ENCODE measurements around the gene SLC7A6.

The SLC7A6 gene

DNA sequence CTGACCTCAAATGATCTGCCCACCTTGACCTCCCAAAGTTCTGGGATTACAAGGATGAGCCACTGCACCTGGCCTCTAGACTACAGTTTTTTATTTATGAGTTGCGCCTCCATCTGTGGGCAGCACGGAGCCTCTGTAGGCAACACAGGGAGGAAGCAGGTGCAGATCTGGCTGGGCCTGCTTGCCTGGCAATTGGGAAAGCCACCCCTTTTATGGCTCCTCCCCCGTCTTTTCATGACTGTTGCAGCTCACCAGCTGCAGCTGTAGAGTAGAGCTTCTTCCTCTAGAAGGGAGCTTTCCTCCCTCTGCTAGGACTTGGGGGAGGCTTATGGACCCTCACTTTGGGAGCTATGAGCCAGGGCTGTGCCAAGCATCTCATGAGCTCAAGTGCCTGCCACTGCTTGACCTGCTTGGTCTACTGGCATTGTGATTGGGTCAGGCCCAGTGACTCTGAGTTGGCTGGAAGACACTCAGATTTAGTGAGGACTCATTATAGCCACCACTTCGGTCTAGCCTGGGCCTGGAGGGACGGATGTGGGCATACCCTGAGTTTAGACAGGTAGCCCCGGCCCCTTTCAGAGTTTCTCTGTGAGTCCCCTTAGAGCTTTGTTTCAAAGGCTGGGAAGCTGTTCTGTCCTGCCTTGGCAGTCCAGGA is 6.9 kb upstream of the SLC7A6 start:
- no peak for DNase-seq (ENCODE audit: low spot score)

DNA sequence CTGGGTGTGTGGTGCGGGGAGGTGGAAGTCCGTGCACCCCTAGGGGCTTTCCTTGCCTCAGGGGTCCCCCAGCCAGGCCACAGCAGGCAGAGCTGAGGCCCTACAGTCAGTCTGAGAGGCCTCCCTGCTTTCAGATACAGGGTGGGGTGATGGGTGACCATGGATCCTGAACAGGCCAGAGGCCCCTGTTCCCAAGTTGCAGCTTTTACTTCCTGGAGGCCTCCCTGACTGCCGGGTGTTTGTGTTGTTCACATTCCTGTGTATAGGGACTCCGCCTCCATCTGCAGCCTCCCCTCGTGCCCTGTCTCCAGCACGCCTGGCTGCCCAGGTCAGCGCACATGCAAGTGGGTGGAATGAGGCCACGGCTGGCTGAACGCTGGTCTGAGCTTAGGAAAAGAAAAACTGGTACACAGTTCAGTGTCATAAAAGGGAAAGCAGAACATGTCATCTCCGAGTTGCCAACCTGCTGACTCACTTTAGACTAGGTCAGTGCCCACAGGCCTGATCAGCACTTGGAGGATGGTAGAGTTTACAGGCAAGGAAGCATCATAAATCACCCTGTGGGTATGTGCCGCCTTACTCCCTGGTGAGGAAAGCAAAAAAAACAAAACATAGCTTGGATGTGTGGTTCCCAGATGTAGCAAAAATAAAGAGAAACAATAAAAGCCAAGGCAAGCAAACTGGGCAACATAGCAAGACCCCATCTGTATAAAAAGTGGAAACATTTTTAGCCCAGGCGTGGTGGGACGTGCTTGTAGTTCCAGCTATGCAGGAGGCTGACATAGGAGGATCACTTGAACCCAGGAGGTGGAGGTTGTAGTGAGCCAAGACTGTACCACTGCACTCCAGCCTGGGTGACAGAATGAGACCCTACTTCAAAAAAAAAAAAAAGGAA is 6.2 kb upstream of the SLC7A6 start:
- no peak for DNase-seq (ENCODE audit: low spot score)

GRCh38 chr16:68259007-68259825 is 5.1 kb upstream of the SLC7A6 start:
- no peak for DNase-seq (ENCODE audit: low spot score)

DNA sequence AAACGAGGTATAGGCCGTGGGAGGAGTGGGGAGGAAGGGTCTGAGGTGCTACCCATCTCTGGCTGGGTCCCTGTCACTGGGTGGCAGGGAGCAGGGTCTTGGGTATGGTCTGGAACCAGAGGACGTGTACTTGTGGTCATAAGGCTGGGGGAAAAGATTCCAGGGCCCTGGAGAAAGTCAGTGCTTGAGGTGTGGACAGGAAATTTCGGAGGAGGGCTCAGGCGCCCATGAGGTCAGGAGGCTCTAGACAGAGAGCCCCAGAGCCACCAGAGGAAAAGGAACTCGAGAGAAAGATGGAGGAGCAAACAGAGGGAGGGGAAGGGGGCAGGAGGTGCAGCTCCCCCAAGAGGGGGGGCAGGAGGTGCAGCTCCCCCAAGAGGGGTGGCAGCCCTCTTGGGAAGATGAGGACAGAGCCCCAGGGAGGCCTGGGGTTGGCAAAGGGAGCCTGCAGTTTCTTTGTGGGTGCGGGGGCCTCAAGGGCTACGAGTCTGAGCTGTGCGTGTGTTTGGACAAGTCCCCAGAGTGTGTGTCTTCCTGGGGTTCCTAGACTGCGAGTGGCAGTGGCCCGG is 683 bp upstream of the SLC7A6 start:
- DNase-seq (ENCODE audit: low spot score), result no peak

DNA sequence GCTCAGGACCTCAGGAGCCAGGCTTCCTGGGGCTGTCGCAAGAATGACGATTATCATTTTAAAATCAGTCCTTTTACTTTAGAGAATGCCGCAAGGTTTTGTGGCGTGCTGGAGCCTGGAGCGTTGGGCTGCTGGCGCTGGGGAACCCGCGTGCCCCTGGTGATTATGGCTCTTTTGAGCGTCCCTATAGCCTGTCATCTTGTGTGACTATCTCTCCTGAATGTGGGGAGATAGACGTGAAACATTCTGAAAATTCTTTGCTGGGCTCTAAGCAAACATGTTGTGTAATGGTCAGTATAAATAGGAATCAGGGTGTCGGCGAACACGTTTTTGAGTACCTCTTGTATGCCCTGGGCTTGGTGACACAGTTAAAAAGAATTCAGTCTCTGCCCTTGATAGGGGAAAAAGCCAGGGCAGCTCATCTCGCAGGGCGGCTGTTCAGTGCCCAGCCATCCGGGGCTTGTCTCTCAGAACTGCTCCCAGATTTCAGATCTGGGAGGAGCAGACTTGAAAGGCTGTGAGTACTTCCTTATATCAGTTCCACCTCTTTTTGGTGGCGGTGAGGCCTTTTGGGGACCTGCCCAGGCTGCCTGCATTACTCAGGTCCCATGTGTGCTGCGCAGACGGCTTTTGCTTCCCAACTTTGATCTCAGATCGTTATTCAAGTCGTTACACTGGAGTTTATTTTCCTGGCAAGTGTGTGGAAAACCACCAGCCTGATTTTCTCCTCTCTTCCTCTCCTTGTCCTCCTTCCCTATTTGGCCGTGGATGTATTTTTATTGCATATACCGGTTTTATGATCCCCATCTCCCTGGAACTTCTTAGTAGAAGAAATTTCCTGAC is 973 bp downstream of the SLC7A6 start:
- peak; percentile 67 for DNase-seq (ENCODE audit: low spot score)

DNA sequence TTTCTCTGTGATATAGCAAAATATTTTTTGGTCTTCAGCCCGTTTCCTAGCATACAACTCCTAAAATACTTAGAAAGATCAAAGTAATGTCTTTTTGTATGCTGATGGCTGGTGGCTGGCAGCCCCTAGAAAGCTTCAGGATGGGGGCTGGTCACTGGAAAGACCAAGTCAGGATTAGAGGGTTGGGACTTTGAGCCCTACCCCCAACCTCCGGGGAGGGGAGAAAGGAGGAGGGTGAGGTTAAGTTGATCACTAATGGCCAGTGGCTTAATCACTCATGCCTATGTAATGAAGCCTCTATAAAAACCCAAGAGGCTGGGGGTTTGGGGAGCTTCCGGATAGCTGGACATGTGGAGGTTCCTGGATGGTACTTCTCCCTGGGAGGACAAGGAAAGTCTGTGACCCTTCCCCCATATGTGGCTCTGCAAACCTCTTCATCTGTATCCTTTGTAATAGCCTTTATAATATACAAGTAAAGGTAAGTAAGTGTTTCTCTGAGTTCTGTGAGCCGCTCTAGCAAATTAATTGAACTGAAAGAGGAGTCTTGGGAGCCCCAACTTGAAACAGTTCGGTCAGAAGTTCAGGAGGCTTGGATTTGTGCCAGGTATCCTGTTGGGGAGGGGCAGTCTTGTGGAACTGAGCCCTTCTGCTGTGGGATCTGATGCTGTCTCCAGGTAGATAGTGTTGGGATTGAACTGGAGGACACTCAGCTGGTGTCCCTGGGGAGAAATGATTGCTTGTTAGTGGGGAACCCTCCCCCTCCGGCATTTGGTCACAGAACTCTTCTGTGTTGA is 3.5 kb downstream of the SLC7A6 start:
- DNase-seq (ENCODE audit: low spot score), result no peak

DNA sequence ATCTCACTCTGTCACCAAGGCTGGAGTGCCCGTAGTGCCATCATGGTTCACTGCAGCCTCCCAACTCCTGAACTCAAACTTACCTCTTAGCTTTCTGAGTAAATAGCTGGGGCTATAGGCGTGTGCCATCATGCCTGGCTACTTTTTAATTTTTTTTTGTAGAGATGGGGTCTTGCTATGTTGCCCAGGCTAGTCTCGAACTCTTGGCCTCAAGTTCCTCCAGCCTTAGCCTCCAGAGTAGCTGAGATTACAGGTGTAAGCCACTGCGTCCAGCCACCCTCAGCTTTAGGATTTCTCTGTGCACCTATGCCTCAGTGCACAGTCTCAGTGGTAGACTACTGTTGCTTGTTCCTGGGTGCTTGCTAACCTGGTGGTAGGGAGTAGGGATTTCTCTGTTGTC is 5.5 kb downstream of the SLC7A6 start:
- DNase-seq (ENCODE audit: low spot score), result no peak

DNA sequence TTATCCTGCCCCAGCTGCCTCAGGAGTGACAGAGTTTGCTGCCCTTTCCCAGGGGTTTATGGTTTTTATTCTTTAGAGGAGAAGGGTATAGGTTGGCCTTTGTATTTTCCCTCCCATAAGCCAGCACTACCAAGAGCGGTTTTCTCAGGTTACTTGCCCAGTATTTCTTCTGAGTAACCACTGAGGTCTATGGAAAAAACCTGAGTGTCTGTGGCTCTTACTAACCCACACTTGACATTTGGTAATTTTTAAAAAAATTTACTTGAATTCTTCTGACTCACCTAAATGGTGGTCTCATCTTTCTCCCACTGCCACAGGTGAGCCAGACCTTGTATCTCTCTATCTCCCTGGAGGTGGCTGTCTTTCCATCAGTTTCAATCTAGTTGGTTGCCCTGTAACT is 6.0 kb downstream of the SLC7A6 start:
- no peak for DNase-seq (ENCODE audit: low spot score)

DNA sequence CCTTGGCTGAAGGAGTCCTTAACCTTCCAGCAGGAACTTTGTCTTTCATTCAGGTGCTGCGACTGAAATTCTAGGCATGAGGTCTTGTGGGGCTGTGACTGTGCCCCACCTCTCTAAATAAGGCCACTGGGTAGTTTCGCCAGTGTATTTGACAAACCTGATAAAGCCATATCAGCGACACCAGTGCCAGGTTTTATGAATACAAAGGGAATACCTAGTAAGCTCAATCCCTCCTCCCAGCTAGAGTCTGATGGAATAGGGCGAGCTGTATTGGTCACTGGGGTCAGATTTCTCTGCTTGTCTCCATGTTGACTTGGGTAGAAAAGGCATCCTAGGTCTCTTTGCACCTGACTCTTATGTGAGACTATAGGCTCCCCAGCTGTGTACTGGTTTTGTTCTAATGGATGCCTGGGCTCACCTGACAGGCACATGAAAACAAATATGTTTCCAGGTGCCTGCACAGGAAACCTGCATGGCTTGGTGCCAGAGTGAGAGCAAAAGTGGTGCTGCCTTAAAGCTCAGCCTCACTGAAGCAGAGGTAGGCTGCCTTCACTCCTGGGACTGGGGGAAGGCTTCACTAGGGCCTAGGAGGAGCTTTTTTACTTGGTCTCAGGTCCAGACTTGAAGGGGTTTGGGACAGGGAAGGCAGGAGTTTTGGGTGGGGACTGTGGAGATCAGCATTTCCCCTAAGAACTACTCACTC is 8.3 kb downstream of the SLC7A6 start:
- no peak for DNase-seq (ENCODE audit: low spot score)

DNA sequence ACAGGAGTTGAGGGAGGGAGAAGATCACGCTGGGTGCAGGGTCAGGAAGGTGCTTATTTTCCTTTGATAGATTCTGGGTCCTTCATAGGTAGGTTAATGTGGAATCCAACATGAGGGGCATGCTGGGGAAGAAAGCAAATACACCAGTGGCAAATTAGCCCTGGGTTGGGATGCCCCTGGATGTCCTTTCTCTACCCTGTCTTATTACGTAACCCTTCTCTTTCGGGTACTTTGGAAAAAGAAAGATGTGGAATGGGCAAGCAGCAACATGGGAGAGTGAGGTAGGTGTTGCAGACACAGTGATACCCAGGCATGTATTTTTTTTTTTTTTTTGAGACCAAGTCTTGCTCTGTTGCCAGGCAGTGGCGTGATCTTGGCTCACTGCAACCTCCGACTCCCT is 9.1 kb downstream of the SLC7A6 start:
- DNase-seq (ENCODE audit: low spot score), result no peak

DNA sequence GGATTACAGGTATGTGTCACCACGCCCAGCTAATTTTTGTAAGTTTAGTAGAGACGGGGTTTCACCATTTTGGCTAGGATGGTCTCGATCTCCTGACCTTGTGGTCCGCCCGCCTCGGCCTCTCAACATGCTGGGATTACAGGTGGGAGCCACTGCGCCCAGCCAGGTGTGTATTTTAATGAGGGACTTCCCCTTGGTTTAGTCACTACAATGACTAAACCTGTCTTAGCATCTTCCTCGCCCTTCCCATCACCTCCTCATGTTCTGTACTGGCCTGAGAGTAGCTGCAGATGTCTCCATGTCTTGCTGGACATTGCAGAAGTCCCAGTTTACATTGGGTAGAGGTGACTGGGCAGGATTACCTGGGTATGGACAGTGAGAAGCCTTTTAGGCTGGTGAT is 9.6 kb downstream of the SLC7A6 start:
- DNase-seq (ENCODE audit: low spot score), result no peak

- no peak for DNase-seq (ENCODE audit: low spot score)
These were observed 10.1 kb downstream of the SLC7A6 start for GRCh38 chr16:68274441-68274840.

DNA sequence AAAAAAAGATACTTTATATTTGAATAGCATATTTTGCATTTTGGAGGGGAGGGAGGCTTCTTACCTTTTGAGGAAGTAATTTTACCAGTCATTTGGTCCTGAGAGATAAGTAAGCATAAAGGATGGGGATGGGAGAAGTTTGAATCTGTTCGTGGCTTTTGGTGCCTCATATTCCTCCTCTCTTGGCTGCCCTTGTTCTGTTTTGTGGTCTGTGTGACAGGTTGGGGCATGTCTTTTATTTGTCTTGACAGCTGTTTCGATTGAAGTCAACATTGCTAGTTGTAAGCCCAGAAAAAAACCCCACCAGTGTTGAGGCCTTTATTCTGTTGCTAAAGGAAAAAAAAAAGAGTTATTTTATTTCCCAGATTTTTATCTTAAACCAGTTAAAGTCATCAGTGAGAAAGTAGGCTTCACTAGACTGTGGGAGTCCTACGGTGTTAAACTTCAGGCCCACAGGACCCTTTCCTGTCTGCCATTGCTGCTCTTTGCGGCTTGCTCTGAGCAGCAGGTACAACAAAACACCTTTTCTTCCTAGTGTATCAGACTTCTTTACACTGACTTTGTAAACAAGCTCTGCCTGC is 11.4 kb downstream of the SLC7A6 start:
- no peak for DNase-seq (ENCODE audit: low spot score)

DNA sequence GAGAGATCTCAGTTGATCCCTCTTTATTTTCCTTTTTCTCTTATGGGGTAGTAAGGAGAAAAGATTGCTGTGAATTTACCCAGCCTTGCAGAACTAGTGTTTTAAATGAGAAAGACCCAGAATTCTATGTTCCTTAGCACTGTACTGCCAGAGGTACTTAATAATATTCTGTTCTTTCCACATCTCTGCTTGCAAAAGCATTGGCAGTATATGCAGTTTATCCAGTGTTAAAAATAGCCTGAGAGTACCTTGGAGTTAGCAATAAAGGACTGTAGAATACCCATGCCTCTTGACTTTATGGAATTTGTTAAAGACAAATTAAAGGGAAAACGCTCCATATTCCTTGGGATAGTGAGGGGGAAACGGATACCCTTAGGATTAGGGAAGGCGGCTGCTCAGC is 11.9 kb downstream of the SLC7A6 start:
- DNase-seq (ENCODE audit: low spot score), result no peak

DNA sequence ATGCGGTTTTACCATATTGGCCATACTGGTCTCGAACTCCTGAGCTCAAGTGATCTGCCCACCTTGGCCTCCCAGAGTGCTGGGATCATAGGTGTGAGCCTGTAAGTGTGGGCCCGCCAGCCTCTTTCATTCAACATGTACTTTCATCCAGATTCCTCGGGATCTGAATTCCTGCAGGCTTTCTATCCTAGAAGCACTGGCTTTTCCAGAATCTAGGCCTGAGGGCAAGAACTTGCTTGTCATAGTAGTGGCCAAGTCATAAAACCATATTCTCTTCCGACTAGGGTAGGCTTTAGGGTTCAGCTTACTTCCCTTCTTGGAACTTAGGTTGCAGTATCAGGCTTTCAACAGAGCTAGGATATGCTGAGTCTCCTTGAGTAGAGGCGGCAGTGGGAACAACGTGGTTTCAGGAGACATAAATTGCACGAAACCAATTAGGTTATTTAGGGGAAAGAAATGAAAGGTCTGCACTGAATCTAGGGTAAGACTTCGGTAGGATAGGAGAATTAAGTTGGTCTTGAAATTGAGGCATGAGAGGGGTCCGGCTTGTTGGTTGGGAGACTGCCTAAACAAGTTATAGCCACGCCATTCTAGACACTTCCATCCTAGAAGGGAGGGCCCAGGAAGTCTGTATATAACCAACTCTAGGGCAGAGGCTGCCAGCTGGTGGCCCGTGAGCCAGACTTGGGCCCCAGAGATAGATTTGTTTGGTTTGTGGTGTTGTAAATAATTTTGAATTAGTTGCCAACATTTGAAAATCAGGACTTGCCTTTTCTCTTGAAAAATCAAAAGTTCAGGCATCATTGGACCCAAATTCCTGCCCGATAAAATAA is 15.6 kb downstream of the SLC7A6 start:
- no peak for DNase-seq (ENCODE audit: low spot score)

DNA sequence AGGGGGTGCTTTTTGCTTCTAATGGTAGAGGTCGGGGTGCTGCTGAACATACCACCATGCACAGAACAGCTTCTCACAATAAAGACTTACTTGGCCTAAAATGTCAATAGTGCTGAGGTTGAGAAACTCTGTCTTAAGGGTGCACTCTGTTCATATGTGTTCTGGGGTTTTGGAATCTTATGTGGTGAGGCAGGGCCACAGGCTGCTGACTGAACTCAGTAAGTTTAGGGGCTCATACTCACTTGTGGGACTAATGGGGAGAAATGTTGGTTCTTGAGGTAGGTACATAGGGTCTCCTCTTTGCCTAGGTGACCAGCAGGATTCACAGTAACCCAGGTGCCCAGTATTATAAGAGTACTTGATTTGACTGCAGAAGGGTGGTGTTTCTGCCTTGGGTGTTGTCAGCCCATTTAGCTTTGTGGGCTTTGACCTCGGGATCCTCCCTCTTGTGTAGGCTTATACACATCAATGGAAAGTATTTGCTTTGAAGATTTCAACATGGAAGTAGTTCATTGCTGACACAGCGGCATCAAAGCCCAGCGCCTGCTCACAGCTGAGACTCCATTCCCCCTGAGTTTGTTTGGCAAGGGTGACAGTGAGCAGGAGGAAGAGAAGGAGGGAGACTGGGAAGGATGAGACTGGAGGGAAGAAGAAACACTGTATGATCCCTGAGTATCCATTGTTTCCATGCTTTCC is 17.2 kb downstream of the SLC7A6 start:
- no peak for DNase-seq (ENCODE audit: low spot score)

GRCh38 chr16:68282064-68282452 is 17.7 kb downstream of the SLC7A6 start:
- DNase-seq (ENCODE audit: low spot score), result no peak

GRCh38 chr16:68283346-68283745 is 19.0 kb downstream of the SLC7A6 start:
- DNase-seq (ENCODE audit: low spot score), result no peak
